Activated T-helper 2 cell treated with anti-CD3 and anti-CD28 coated beads, Interferon-gamma antibody, Interleukin-2, Interleukin-4, amounts not matched to agents 10 μg/mL and 5 μg/mL and 100 μg/mL, durations not matched to agents 14 hours and 24 hours and 36 hours (primary cell): ENCODE measurements around the gene ARG2. TPM values are rescaled to one million over a fixed set of nuclear protein-coding genes. Genes with fewer than 3 reads are reported as not detected.
A peak's percentile ranks its signal among the peaks of the same experiment; 100 is the strongest.
"Not testable (repeated sequence)": the region's sequence is repeated elsewhere in the genome, so short reads cannot be mapped to it uniquely, and the experiment has no call there.

Experiments
- DNase-seq: peaks from one replicate; pipeline ENCODE4 v3.0.0; 2021; ENCODE audit warnings: low spot score
- H3K27ac Mint-ChIP-seq: one replicate; pipeline ENCODE4 v1.8.0; 2021; ENCODE audit warnings: mixed read lengths
- H3K27me3 Mint-ChIP-seq: one replicate; pipeline ENCODE4 v1.8.0; 2021; ENCODE audit warnings: low read depth, mixed read lengths
- H3K36me3 Mint-ChIP-seq: one replicate; pipeline ENCODE4 v1.8.0; 2021; ENCODE audit warnings: low read depth, mixed read lengths
- H3K4me1 Mint-ChIP-seq: one replicate; pipeline ENCODE4 v1.8.0; 2021; ENCODE audit warnings: low read depth, mixed read lengths
- H3K4me3 Mint-ChIP-seq: one replicate; pipeline ENCODE4 v1.8.0; 2021; ENCODE audit warnings: low read depth, mild to moderate bottlenecking, moderate library complexity, mixed read lengths
- H3K9me3 Mint-ChIP-seq: one replicate; pipeline ENCODE4 v1.8.0; 2021; ENCODE audit warnings: mixed read lengths
- intact Hi-C: fragments of 100-400 bp; cut with micrococcal nuclease; formaldehyde crosslinking; loops from one replicate; pipeline ENCODE4 v1.15.1; 2023
- total RNA-seq: library from RNA; stranded (reverse); gene quantifications from 2 replicates; pipeline ENCODE4 v1.2.3, GENCODE V29; 2022

ARG2 gene
- total RNA-seq, 1 donor from 2014 or later, result 19.2 TPM

- DNase-seq, result peak; percentile 92
- Mint-ChIP-seq H3K27ac (peak within 1 kb of the TSS; percentile 91), H3K27me3 (peaks cover 9% of the 10 kb centered on the region), H3K4me3 (peak within 1 kb of the TSS; percentile 92), H3K9me3 (no peaks in the 10 kb centered on the region), H3K36me3 (peaks cover 12% of the 10 kb centered on the region), H3K4me1 (peaks cover 16% of the 10 kb centered on the region)
- intact Hi-C loops, result loop anchor here (1.0 to 5.0 kb wide), 2 partner anchors 19 to 217 kb away; partner anchors contain the start of genes ARG2, RAD51B and ZFYVE26
Observed at GRCh38 chr14:67599698-67600561, 19.8 kb upstream of the ARG2 start, which contains the start of gene PIGH. TSS of gene PIGH (minus strand) at chr14:67600268. CDS start at chr14:67600203, 65 bp downstream.

GRCh38 chr14:67600562-67600974 lies 19.2 kb upstream of the ARG2 start:
- peak overlapping the region; percentile 91 for H3K27ac Mint-ChIP-seq
- H3K27me3 Mint-ChIP-seq, H3K36me3 Mint-ChIP-seq, DNase-seq, H3K9me3 Mint-ChIP-seq: not testable (repeated sequence)
- peak overlapping the region; percentile 92 for H3K4me3 Mint-ChIP-seq
- peaks cover 15% of the 10 kb centered on the region for H3K4me1 Mint-ChIP-seq
- intact Hi-C loops, result loop anchor here (5.0 kb wide), 1 partner anchor 217 kb away; the partner anchor contains the start of genes RAD51B and ZFYVE26

- H3K27ac Mint-ChIP-seq, result no peak overlapping the region
- H3K4me1 Mint-ChIP-seq, result peaks cover 12% of the 10 kb centered on the region
- intact Hi-C loops, result loop anchor here (5.0 kb wide), 1 partner anchor 215 kb away; the partner anchor contains the start of genes RAD51B and ZFYVE26
- H3K9me3 Mint-ChIP-seq, result no peaks in the 10 kb centered on the region
- H3K27me3 Mint-ChIP-seq, result peaks cover 13% of the 10 kb centered on the region
- no peaks in the 10 kb centered on the region for H3K36me3 Mint-ChIP-seq
- no peak overlapping the region for H3K4me3 Mint-ChIP-seq
- DNase-seq, result no peak
Observed at GRCh38 chr14:67602076-67602475, 17.6 kb upstream of the ARG2 start.

GRCh38 chr14:67602995-67603545 lies 16.6 kb upstream of the ARG2 start:
- Mint-ChIP-seq H3K27me3 (peaks cover 13% of the 10 kb centered on the region), H3K4me1 (peaks cover 8% of the 10 kb centered on the region), H3K36me3 (no peaks in the 10 kb centered on the region), H3K4me3 (no peak overlapping the region), H3K27ac (no peak overlapping the region), H3K9me3 (no peaks in the 10 kb centered on the region)
- no peak for DNase-seq
- intact Hi-C loops, result loop anchor here (5.0 kb wide), 1 partner anchor 214 kb away; the partner anchor contains the start of genes RAD51B and ZFYVE26

- Mint-ChIP-seq H3K27ac (no peak overlapping the region), H3K4me1 (peaks cover 8% of the 10 kb centered on the region), H3K36me3 (no peaks in the 10 kb centered on the region), H3K9me3 (no peaks in the 10 kb centered on the region), H3K4me3 (no peak overlapping the region), H3K27me3 (peaks cover 14% of the 10 kb centered on the region)
- intact Hi-C loops, result no loop called here
- DNase-seq, result no peak
Observed at GRCh38 chr14:67607646-67608045, 12.1 kb upstream of the ARG2 start.

GRCh38 chr14:67609642-67610310 lies 9.9 kb upstream of the ARG2 start:
- Mint-ChIP-seq H3K9me3 (no peaks in the 10 kb centered on the region), H3K36me3 (no peaks in the 10 kb centered on the region), H3K27me3 (peaks cover 7% of the 10 kb centered on the region), H3K4me1 (peaks cover 8% of the 10 kb centered on the region), H3K27ac (no peak overlapping the region), H3K4me3 (no peak overlapping the region)
- no peak for DNase-seq
- intact Hi-C loops, result no loop called here

GRCh38 chr14:67610491-67610890 lies 9.2 kb upstream of the ARG2 start:
- no peak overlapping the region for H3K27ac Mint-ChIP-seq
- peaks cover 8% of the 10 kb centered on the region for H3K4me1 Mint-ChIP-seq
- DNase-seq, result no peak
- H3K9me3 Mint-ChIP-seq, result no peaks in the 10 kb centered on the region
- intact Hi-C loops, result no loop called here
- H3K4me3 Mint-ChIP-seq, result no peak overlapping the region
- H3K36me3 Mint-ChIP-seq, result no peaks in the 10 kb centered on the region
- H3K27me3 Mint-ChIP-seq, result peaks cover 6% of the 10 kb centered on the region

GRCh38 chr14:67618617-67619063 lies 1.1 kb upstream of the ARG2 start:
- no peaks in the 10 kb centered on the region for H3K9me3 Mint-ChIP-seq

GRCh38 chr14:67620217-67620785 lies 581 bp downstream of the ARG2 start:
- DNase-seq, result no peak
- intact Hi-C loops, result no loop called here
- H3K27ac Mint-ChIP-seq, result peak overlapping the region; percentile 2
- peaks cover 12% of the 10 kb centered on the region for H3K27me3 Mint-ChIP-seq
- peak overlapping the region; percentile 83 for H3K4me3 Mint-ChIP-seq
- H3K36me3 Mint-ChIP-seq, result peaks cover 20% of the 10 kb centered on the region
- H3K4me1 Mint-ChIP-seq, result peaks cover 38% of the 10 kb centered on the region
- H3K9me3 Mint-ChIP-seq, result no peaks in the 10 kb centered on the region

More at GRCh38 chr14:67618617-67619063, 1.1 kb upstream of the ARG2 start:
- Mint-ChIP-seq H3K4me1 (peaks cover 35% of the 10 kb centered on the region), H3K36me3 (peaks cover 13% of the 10 kb centered on the region), H3K27me3 (peaks cover 10% of the 10 kb centered on the region), H3K4me3 (peak overlapping the region; percentile 68), H3K27ac (peak overlapping the region; percentile 79)
- no peak for DNase-seq
- intact Hi-C loops, result loop anchor here (1.0 to 2.0 kb wide), 5 partner anchors 19 to 86 kb away; partner anchors contain the start of gene RDH11

- intact Hi-C loops, result no loop called here
- Mint-ChIP-seq H3K27me3 (peaks cover 12% of the 10 kb centered on the region), H3K4me3 (peak overlapping the region; percentile 15), H3K9me3 (no peaks in the 10 kb centered on the region), H3K36me3 (peaks cover 20% of the 10 kb centered on the region), H3K27ac (peak overlapping the region; percentile 35), H3K4me1 (peaks cover 41% of the 10 kb centered on the region)
- no peak for DNase-seq
Observed at GRCh38 chr14:67622675-67623074, 3.0 kb downstream of the ARG2 start.

GRCh38 chr14:67623114-67623513 lies 3.4 kb downstream of the ARG2 start:
- intact Hi-C loops, result no loop called here
- peak overlapping the region; percentile 15 for H3K4me3 Mint-ChIP-seq

GRCh38 chr14:67626131-67626530 lies 6.4 kb downstream of the ARG2 start:
- intact Hi-C loops, H3K27ac Mint-ChIP-seq, H3K4me3 Mint-ChIP-seq, DNase-seq, H3K9me3 Mint-ChIP-seq: not testable (repeated sequence)
- Mint-ChIP-seq H3K27me3 (peaks cover 15% of the 10 kb centered on the region), H3K36me3 (peaks cover 27% of the 10 kb centered on the region), H3K4me1 (peaks cover 26% of the 10 kb centered on the region)

More at GRCh38 chr14:67623114-67623513, 3.4 kb downstream of the ARG2 start:
- no peaks in the 10 kb centered on the region for H3K9me3 Mint-ChIP-seq
- H3K27me3 Mint-ChIP-seq, result peaks cover 15% of the 10 kb centered on the region
- no peak for DNase-seq
- peak overlapping the region; percentile 35 for H3K27ac Mint-ChIP-seq
- peaks cover 41% of the 10 kb centered on the region for H3K4me1 Mint-ChIP-seq
- H3K36me3 Mint-ChIP-seq, result peaks cover 23% of the 10 kb centered on the region
